Left ventricle myocardium inferior (tissue), 1 donor: ENCODE measurements around the gene ZNF839. TPM values are rescaled to one million over a fixed set of nuclear protein-coding genes. Genes with fewer than 3 reads are reported as not detected.

Experiments
- DNase-seq: peaks from one replicate; pipeline ENCODE4 v3.0.0-alpha.2; 2020
- H3K27ac ChIP-seq: fragments of 200-600 bp; replicated peaks from 2 replicates; pipeline ENCODE4 v1.8.0; 2021
- H3K27me3 ChIP-seq: fragments of 200-600 bp; 2 replicates; pipeline ENCODE4 v1.8.0; 2021; ENCODE audit warnings: low read depth
- H3K36me3 ChIP-seq: fragments of 200-600 bp; 2 replicates; pipeline ENCODE4 v1.8.0; 2021
- H3K4me1 ChIP-seq: fragments of 200-600 bp; 2 replicates; pipeline ENCODE4 v1.8.0; 2021
- H3K4me3 ChIP-seq: fragments of 200-600 bp; 2 replicates; pipeline ENCODE4 v1.8.0; 2021; ENCODE audit warnings: mild to moderate bottlenecking, moderate library complexity
- H3K9me3 ChIP-seq: fragments of 200-600 bp; replicated peaks from 2 replicates; pipeline ENCODE4 v1.8.0; 2021
- intact Hi-C: fragments of 100-400 bp; cut with micrococcal nuclease; formaldehyde crosslinking; loops from one replicate; pipeline ENCODE4 v1.11.0; 2022
- total RNA-seq: library from RNA; stranded (reverse); fragmentation: NEBNext Ultra II Directional; extraction: Animal tissue kit (Norgen Biotek cat#: 25700); gene quantifications from one replicate; pipeline ENCODE4 v1.2.1, GENCODE V29; 2021
- TF ChIP-seq, protein P1 (sequence below): fragments of 200-600 bp; IDR thresholded peaks from 2 replicates; pipeline ENCODE4 v1.8.0; 2021; ENCODE audit warnings: antibody characterized with exemption, mild to moderate bottlenecking, borderline replicate concordance
- donor health status: DM: no; HTN: yes; CAD: no; lungs with severe emphysema.

The ZNF839 gene
- total RNA-seq, 1 donor from 2014 or later = 6.9 TPM

DNA sequence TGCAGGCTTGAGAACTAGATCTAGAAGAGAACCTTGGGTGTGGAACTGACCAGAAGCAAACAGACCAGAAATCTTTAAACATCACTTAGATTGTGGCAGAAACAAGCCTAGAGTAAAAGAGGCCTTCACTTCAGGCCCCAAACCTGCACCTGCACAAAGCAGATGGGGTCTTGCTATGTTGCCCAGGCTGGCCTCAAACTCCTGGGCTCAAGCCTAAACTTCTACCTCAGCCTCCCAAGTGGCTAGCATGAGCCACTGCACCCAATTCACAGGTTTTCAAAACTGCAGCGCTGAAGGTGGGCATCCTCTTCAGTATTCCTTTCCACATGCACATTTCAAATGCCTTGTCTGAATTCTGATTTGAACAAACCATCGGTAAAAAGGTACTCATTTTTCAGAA, 34.4 kb upstream of the ZNF839 start:
- Histone ChIP-seq H3K4me3 (no peak overlapping the region), H3K36me3 (peaks cover 15% of the 10 kb centered on the region), H3K9me3 (no peaks in the 10 kb centered on the region), H3K27ac (no peak overlapping the region), H3K4me1 (peaks cover 9% of the 10 kb centered on the region), H3K27me3 (no peaks in the 10 kb centered on the region)
- intact Hi-C loops = no loop called here
- DNase-seq = no peak
- TF ChIP-seq, protein P1, sequence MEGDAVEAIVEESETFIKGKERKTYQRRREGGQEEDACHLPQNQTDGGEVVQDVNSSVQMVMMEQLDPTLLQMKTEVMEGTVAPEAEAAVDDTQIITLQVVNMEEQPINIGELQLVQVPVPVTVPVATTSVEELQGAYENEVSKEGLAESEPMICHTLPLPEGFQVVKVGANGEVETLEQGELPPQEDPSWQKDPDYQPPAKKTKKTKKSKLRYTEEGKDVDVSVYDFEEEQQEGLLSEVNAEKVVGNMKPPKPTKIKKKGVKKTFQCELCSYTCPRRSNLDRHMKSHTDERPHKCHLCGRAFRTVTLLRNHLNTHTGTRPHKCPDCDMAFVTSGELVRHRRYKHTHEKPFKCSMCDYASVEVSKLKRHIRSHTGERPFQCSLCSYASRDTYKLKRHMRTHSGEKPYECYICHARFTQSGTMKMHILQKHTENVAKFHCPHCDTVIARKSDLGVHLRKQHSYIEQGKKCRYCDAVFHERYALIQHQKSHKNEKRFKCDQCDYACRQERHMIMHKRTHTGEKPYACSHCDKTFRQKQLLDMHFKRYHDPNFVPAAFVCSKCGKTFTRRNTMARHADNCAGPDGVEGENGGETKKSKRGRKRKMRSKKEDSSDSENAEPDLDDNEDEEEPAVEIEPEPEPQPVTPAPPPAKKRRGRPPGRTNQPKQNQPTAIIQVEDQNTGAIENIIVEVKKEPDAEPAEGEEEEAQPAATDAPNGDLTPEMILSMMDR = no peak

GRCh38 chr14:102288139-102288538, 31.4 kb upstream of the ZNF839 start:
- H3K4me1 ChIP-seq = peaks cover 9% of the 10 kb centered on the region
- no peak for DNase-seq
- intact Hi-C loops = no loop called here
- no peaks in the 10 kb centered on the region for H3K27me3 ChIP-seq
- H3K4me3 ChIP-seq = no peak overlapping the region
- TF ChIP-seq, protein P1 = no peak
- no peaks in the 10 kb centered on the region for H3K9me3 ChIP-seq
- no peaks in the 10 kb centered on the region for H3K36me3 ChIP-seq
- no peak overlapping the region for H3K27ac ChIP-seq

DNA sequence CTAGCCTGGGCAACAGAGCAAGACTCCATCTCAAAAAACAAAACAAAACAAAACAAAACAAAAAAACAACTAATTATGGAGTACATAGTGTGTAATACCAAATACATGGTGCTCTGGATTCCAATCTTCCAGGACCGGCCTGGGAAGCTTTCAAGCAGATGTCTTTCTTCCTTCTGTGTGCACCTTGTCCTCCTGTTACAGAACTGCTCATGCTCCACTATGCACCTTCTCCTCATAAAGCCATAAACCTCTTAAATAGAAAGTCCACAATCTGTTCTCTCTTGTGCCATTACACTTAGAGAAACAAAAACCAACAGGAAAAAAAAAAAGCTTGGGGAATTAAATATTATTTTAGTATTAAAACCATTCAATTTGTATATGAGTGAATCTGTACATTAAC, 27.1 kb upstream of the ZNF839 start:
- no peaks in the 10 kb centered on the region for H3K27me3 ChIP-seq
- no peaks in the 10 kb centered on the region for H3K36me3 ChIP-seq
- H3K4me1 ChIP-seq = peaks cover 14% of the 10 kb centered on the region
- no peak for DNase-seq
- no peak overlapping the region for H3K4me3 ChIP-seq
- TF ChIP-seq, protein P1 = no peak
- H3K27ac ChIP-seq = no peak overlapping the region
- H3K9me3 ChIP-seq = no peaks in the 10 kb centered on the region
- intact Hi-C loops = no loop called here

GRCh38 chr14:102293781-102294180, 25.8 kb upstream of the ZNF839 start:
- Histone ChIP-seq H3K4me3 (no peak overlapping the region), H3K27ac (no peak overlapping the region), H3K36me3 (no peaks in the 10 kb centered on the region), H3K9me3 (no peaks in the 10 kb centered on the region), H3K4me1 (peaks cover 14% of the 10 kb centered on the region), H3K27me3 (no peaks in the 10 kb centered on the region)
- TF ChIP-seq, protein P1 = no peak
- intact Hi-C loops = no loop called here
- DNase-seq = no peak

GRCh38 chr14:102295270-102295669, 24.3 kb upstream of the ZNF839 start:
- TF ChIP-seq, protein P1 = peak; percentile 37
- Histone ChIP-seq H3K27ac (peak overlapping the region; percentile 73), H3K27me3 (no peaks in the 10 kb centered on the region), H3K4me1 (peaks cover 14% of the 10 kb centered on the region), H3K9me3 (no peaks in the 10 kb centered on the region), H3K36me3 (no peaks in the 10 kb centered on the region), H3K4me3 (no peak overlapping the region)
- DNase-seq = no peak
- intact Hi-C loops = no loop called here
